Endothelial cell (in vitro differentiated cells): Measurements from ENCODE around the gene SCAPER. TPM values are rescaled to one million over a fixed set of nuclear protein-coding genes. Genes with fewer than 3 reads are reported as not detected.
"Not testable (repeated sequence)": the region's sequence is repeated elsewhere in the genome, so short reads cannot be mapped to it uniquely, and the experiment has no call there.

Experiments
- DNase-seq: peaks from one replicate; pipeline ENCODE4 v3.0.0; 2021; ENCODE audit warnings: low spot score
- H3K27ac Mint-ChIP-seq: one replicate; pipeline ENCODE4 v1.8.0; 2021; ENCODE audit warnings: mixed read lengths, inconsistent platforms; ENCODE audit not compliant: unreplicated experiment
- H3K27me3 Mint-ChIP-seq: one replicate; pipeline ENCODE4 v1.8.0; 2021; ENCODE audit warnings: mild to moderate bottlenecking, moderate library complexity, mixed read lengths, inconsistent platforms; ENCODE audit not compliant: unreplicated experiment
- H3K36me3 Mint-ChIP-seq: one replicate; pipeline ENCODE4 v1.8.0; 2021; ENCODE audit warnings: mild to moderate bottlenecking, low read depth, mixed read lengths, inconsistent platforms; ENCODE audit not compliant: unreplicated experiment
- H3K4me1 Mint-ChIP-seq: one replicate; pipeline ENCODE4 v1.8.0; 2021; ENCODE audit warnings: mild to moderate bottlenecking, mixed read lengths, inconsistent platforms; ENCODE audit not compliant: unreplicated experiment
- H3K4me3 Mint-ChIP-seq: one replicate; pipeline ENCODE4 v1.8.0; 2021; ENCODE audit warnings: mild to moderate bottlenecking, mixed read lengths, inconsistent platforms; ENCODE audit not compliant: unreplicated experiment
- H3K9me3 Mint-ChIP-seq: one replicate; pipeline ENCODE4 v1.8.0; 2021; ENCODE audit warnings: mixed read lengths, inconsistent platforms; ENCODE audit not compliant: unreplicated experiment
- total RNA-seq: library from RNA; stranded (reverse); fragmentation: NEBNext Ultra II Directional; extraction: Animal tissue kit (Norgen Biotek cat#: 25700); gene quantifications from one replicate; pipeline ENCODE4 v1.2.1, GENCODE V29; 2021; ENCODE audit not compliant: unreplicated experiment
- TF ChIP-seq, protein P1 (sequence below): fragments of 200-600 bp; sonication (generic); IDR thresholded peaks from one replicate; pipeline ENCODE4 v1.5.0; 2021; ENCODE audit warnings: antibody characterized with exemption; ENCODE audit not compliant: unreplicated experiment

Gene SCAPER
- total RNA-seq, 1 donor from 2014 or later = 18.1 TPM

- Mint-ChIP-seq H3K27ac (no peak overlapping the region), H3K9me3 (no peaks in the 10 kb centered on the region)
- DNase-seq = no peak
Measured at GRCh38 chr15:76730262-76730661, 174.9 kb downstream of the SCAPER start.

GRCh38 chr15:76718863-76719262, 186.3 kb downstream of the SCAPER start:
- Mint-ChIP-seq H3K9me3 (no peaks in the 10 kb centered on the region), H3K4me1 (no peaks in the 10 kb centered on the region), H3K4me3 (no peak overlapping the region), H3K36me3 (peaks cover 15% of the 10 kb centered on the region), H3K27ac (no peak overlapping the region), H3K27me3 (no peaks in the 10 kb centered on the region)
- no peak for DNase-seq
- TF ChIP-seq, protein P1, sequence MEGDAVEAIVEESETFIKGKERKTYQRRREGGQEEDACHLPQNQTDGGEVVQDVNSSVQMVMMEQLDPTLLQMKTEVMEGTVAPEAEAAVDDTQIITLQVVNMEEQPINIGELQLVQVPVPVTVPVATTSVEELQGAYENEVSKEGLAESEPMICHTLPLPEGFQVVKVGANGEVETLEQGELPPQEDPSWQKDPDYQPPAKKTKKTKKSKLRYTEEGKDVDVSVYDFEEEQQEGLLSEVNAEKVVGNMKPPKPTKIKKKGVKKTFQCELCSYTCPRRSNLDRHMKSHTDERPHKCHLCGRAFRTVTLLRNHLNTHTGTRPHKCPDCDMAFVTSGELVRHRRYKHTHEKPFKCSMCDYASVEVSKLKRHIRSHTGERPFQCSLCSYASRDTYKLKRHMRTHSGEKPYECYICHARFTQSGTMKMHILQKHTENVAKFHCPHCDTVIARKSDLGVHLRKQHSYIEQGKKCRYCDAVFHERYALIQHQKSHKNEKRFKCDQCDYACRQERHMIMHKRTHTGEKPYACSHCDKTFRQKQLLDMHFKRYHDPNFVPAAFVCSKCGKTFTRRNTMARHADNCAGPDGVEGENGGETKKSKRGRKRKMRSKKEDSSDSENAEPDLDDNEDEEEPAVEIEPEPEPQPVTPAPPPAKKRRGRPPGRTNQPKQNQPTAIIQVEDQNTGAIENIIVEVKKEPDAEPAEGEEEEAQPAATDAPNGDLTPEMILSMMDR = no peak

More at GRCh38 chr15:76730262-76730661, 174.9 kb downstream of the SCAPER start:
- Mint-ChIP-seq H3K36me3 (peaks cover 24% of the 10 kb centered on the region), H3K4me3 (no peak overlapping the region), H3K27me3 (no peaks in the 10 kb centered on the region), H3K4me1 (no peaks in the 10 kb centered on the region)
- TF ChIP-seq, protein P1 = no peak

GRCh38 chr15:76714950-76715349, 190.2 kb downstream of the SCAPER start:
- TF ChIP-seq, protein P1 = no peak
- no peak for DNase-seq
- no peaks in the 10 kb centered on the region for H3K27me3 Mint-ChIP-seq
- no peak overlapping the region for H3K27ac Mint-ChIP-seq
- H3K36me3 Mint-ChIP-seq = peaks cover 11% of the 10 kb centered on the region
- no peak overlapping the region for H3K4me3 Mint-ChIP-seq
- no peaks in the 10 kb centered on the region for H3K9me3 Mint-ChIP-seq
- H3K4me1 Mint-ChIP-seq = no peaks in the 10 kb centered on the region

- Mint-ChIP-seq H3K27me3 (no peaks in the 10 kb centered on the region), H3K36me3 (peaks cover 8% of the 10 kb centered on the region), H3K27ac (no peak overlapping the region), H3K9me3 (no peaks in the 10 kb centered on the region), H3K4me1 (no peaks in the 10 kb centered on the region), H3K4me3 (no peak overlapping the region)
- TF ChIP-seq, protein P1 = no peak
- DNase-seq = no peak
Measured at GRCh38 chr15:76711351-76711827, 193.8 kb downstream of the SCAPER start.

- H3K27ac Mint-ChIP-seq = not testable (repeated sequence)
Measured at GRCh38 chr15:76704032-76704431, 201.1 kb downstream of the SCAPER start.

More at GRCh38 chr15:76704032-76704431, 201.1 kb downstream of the SCAPER start:
- H3K27me3 Mint-ChIP-seq, H3K9me3 Mint-ChIP-seq, H3K4me3 Mint-ChIP-seq, H3K4me1 Mint-ChIP-seq, H3K36me3 Mint-ChIP-seq, DNase-seq: not testable (repeated sequence)
